ENCODE data around the gene TNNC1. TPM values are rescaled to one million over a fixed set of nuclear protein-coding genes. Genes with fewer than 3 reads are reported as not detected.
A peak's percentile ranks its signal among the peaks of the same experiment; 100 is the strongest.

The TNNC1 gene
- total RNA-seq, 1 experiment from 2014 or later, result 5.6 TPM

- TF ChIP-seq PRDM15 (CRISPR knock-in tag; IDR thresholded peaks at IDR 0.05) (no peak), ZNF416 (CRISPR knock-in tag; IDR thresholded peaks at IDR 0.05) (no peak), NFE2L1 (CRISPR knock-in tag; IDR thresholded peaks at IDR 0.05) (no peak), ATF2 (CRISPR knock-in tag; IDR thresholded peaks at IDR 0.05; ENCODE audit: borderline replicate concordance, low read depth) (no peak), ELF4 (CRISPR knock-in tag; IDR thresholded peaks at IDR 0.05; ENCODE audit: low read depth) (no peak)
These were observed 6.1 kb downstream of the TNNC1 start (continued) for GRCh38 chr3:52447512-52448355.

- Mint-ChIP-seq H3K4me3 (no peak overlapping the region), H3K36me3 (no peaks in the 10 kb centered on the region), H3K27ac (peak overlapping the region; percentile 54), H3K9me3 (no peaks in the 10 kb centered on the region), H3K4me1 (peaks cover 11% of the 10 kb centered on the region; the same call in 1 of the 2 replicates), H3K27me3 (ENCODE audit: low read depth) (no peaks in the 10 kb centered on the region; the same call in 1 of the 2 replicates)
- ChIA-PET POLR2A (interaction anchor here (0.6 kb wide), 1 partner anchor 22 kb away, joined by 8 read pairs; no protein-coding TSS in a partner anchor), CTCF (interaction anchor here (0.5 to 7.4 kb wide), 35 partner anchors 8 to 451 kb away, joined by 3 to 82 read pairs (median 4); partner anchors contain the start of genes RPL29 and TLR9)
- TF ChIP-seq MAX (CRISPR knock-in tag; IDR thresholded peaks at IDR 0.05), result peak; percentile 66
- no peak for TF ChIP-seq PREB (CRISPR knock-in tag; IDR thresholded peaks at IDR 0.05; ENCODE audit: borderline replicate concordance)
- TF ChIP-seq GABPB1 (CRISPR knock-in tag; IDR thresholded peaks at IDR 0.05), result 0 out of 2 replicates have a peak, but pooled peaks have one; percentile 36
- TF ChIP-seq ZNF423 (CRISPR knock-in tag; IDR thresholded peaks at IDR 0.05), result peak; percentile 87
- TF ChIP-seq MLX (CRISPR knock-in tag; IDR thresholded peaks at IDR 0.05), result no peak
- 0 out of 2 replicates have a peak, but pooled peaks have one; percentile 30 for TF ChIP-seq KAT7 (CRISPR knock-in tag; IDR thresholded peaks at IDR 0.05; ENCODE audit: borderline replicate concordance)
- peak; percentile 99 for TF ChIP-seq CTCF (IDR thresholded peaks at IDR 0.05)
- TF ChIP-seq ATF1 (CRISPR knock-in tag; IDR thresholded peaks at IDR 0.05), result no peak
- peak; percentile 87 for DNase-seq (ENCODE audit: low spot score)
- ATAC-seq, result peak; percentile 69
These were observed 7.0 kb downstream of the TNNC1 start for GRCh38 chr3:52446631-52447511.

All from WTC11 (cell line).